Activated naive CD4-positive, alpha-beta T cell treated with anti-CD3 and anti-CD28 coated beads, Interleukin-2, amount 50 U/mL, for 24 hours (primary cell): ENCODE data around the gene TRIM7.

Experiments
- H3K27ac Mint-ChIP-seq: one replicate; pipeline ENCODE4 v1.8.0; 2021; ENCODE audit warnings: mild to moderate bottlenecking, mixed read lengths
- H3K27me3 Mint-ChIP-seq: one replicate; pipeline ENCODE4 v1.8.0; 2021; ENCODE audit warnings: mixed read lengths
- H3K36me3 Mint-ChIP-seq: one replicate; pipeline ENCODE4 v1.8.0; 2021; ENCODE audit warnings: mixed read lengths
- H3K4me1 Mint-ChIP-seq: one replicate; pipeline ENCODE4 v1.8.0; 2021; ENCODE audit warnings: mixed read lengths
- H3K4me3 Mint-ChIP-seq: one replicate; pipeline ENCODE4 v1.8.0; 2021; ENCODE audit warnings: mild to moderate bottlenecking, mixed read lengths
- H3K9me3 Mint-ChIP-seq: one replicate; pipeline ENCODE4 v1.8.0; 2021; ENCODE audit warnings: mixed read lengths

Gene TRIM7

DNA sequence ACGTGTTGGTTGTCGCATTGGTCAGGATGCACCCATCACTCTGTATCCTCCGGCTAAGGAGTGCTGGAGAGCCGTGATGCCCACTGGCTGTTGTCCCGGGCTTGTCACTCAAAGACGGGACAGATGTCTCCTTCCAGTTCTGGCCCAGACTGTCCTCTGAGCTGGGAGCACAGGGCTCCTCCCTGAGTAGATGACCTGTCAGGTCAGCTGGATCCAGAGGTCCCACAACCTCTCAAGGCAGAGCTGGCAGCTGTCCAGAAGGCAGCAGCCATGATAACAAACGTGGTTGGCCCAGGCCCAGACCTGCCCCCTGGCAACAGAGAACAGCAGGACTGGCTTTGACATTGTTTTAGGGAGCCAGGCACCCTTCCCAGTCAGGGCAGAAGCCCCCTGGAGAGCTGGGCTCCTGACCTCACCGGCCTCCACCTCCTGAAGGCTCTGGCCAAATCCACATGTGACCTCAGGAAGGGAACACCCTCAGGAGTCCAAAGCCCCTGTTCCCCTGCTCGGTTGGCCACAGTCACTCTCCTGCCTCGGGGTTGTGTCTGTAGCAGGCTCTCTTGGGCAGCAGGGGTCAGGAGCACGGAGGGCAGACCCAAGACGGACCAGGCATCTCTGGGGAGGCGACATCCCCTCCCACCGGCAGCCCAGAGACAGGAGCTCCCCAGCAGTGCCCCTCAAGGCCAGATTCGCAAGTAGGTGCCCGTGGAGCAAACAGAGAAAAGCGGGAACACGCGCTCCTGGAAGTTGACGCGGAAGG is 10.3 kb downstream of the TRIM7 start:
- Mint-ChIP-seq H3K9me3 (no peaks in the 10 kb centered on the region), H3K27me3 (no peaks in the 10 kb centered on the region), H3K27ac (no peak overlapping the region), H3K4me3 (no peak overlapping the region), H3K4me1 (peaks cover 11% of the 10 kb centered on the region), H3K36me3 (no peaks in the 10 kb centered on the region)

- Mint-ChIP-seq H3K4me3 (no peak overlapping the region), H3K27ac (no peak overlapping the region), H3K36me3 (no peaks in the 10 kb centered on the region), H3K4me1 (peaks cover 16% of the 10 kb centered on the region), H3K27me3 (no peaks in the 10 kb centered on the region), H3K9me3 (peaks cover 1% of the 10 kb centered on the region)
Measured at GRCh38 chr5:181193656-181194055, 11.3 kb downstream of the TRIM7 start.

DNA sequence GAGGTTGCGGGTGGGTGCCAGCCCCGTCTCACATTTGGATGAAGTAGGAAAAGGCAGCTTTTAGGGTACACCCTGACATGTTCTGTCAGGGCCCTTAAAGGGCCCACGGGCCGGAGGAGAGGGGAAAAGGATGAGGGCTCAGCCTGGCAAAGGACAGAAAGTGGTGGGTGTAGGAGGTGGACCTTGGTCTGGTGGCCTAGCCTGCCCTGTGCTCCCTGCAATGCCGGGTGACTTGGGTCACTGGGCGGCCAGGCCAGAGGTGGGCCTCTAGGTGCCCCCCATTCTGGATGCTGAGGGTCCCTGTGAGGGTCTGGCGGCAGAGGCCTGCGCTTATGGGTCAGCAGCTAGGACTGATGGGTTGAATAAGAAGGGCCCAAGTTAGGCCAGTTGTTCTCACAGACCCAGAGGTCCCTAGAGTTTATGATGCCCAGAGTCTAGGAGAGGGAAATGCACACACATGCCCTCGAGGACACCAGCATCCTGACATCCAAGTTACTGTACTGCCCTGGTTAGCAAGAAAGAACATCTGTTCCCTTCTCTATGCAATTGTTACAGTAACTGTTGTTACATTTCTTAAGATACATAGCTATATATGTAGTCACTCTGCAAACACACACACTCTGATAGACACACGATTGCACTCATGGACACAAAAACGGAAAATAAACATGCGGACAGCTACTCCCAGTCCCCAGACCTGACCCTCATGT is 12.5 kb downstream of the TRIM7 start:
- no peaks in the 10 kb centered on the region for H3K27me3 Mint-ChIP-seq
- peaks cover 25% of the 10 kb centered on the region for H3K4me1 Mint-ChIP-seq
- peaks cover 4% of the 10 kb centered on the region for H3K9me3 Mint-ChIP-seq
- peak overlapping the region; percentile 100 for H3K27ac Mint-ChIP-seq
- H3K4me3 Mint-ChIP-seq, result peak overlapping the region; percentile 89
- no peaks in the 10 kb centered on the region for H3K36me3 Mint-ChIP-seq

DNA sequence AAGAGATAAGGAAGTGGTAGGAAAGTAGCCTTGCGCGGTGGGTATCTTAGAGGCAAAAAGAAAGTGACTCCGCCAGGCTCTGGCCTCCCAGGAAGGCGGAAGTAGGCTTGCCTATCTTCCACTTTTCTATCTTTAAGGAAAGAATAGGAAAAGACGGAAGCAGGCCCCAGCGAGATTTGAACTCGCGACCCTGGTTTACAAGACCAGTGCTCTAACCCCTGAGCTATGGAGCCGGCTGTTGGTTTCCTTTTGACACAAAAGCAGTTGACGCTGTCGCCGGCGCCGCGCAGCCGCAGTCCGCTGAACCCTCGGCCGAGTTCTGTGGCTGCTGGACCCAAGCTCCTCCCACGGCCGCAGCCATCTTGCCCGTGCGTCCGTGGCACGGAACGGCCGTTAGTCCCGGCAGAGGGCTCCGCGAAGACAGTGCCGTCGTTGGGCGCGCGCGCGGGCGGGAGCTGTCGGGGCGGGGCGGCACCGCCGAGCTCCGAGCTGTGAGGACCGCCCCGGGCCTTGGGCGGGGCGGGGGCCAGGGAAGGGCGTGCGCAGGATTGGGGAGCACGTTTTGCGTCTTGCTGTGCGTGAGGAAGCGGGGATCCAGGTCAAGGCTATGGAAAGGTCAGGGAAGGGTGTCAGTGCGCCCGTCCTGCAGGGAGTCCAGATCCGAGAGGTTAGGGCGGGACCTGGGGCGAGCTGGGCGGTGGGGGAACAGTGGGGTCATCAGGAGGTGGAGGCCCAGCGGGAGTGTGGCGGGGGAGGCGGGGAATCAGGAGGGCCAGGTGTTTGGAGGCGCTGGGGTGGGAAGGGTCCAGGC is 13.3 kb downstream of the TRIM7 start:
- no peaks in the 10 kb centered on the region for H3K36me3 Mint-ChIP-seq

GRCh38 chr5:181190711-181191525 is 14.1 kb downstream of the TRIM7 start:
- peaks cover 35% of the 10 kb centered on the region for H3K4me1 Mint-ChIP-seq
- no peaks in the 10 kb centered on the region for H3K36me3 Mint-ChIP-seq
- peak overlapping the region; percentile 100 for H3K27ac Mint-ChIP-seq
- peaks cover 4% of the 10 kb centered on the region for H3K9me3 Mint-ChIP-seq
- no peaks in the 10 kb centered on the region for H3K27me3 Mint-ChIP-seq
- H3K4me3 Mint-ChIP-seq, result peak overlapping the region; percentile 89

More for the DNA sequence above, 13.3 kb downstream of the TRIM7 start:
- H3K4me1 Mint-ChIP-seq, result peaks cover 29% of the 10 kb centered on the region
- peaks cover 4% of the 10 kb centered on the region for H3K9me3 Mint-ChIP-seq
- peak overlapping the region; percentile 89 for H3K4me3 Mint-ChIP-seq
- no peaks in the 10 kb centered on the region for H3K27me3 Mint-ChIP-seq
- H3K27ac Mint-ChIP-seq, result peak overlapping the region; percentile 100

GRCh38 chr5:181189962-181190710 is 14.9 kb downstream of the TRIM7 start:
- H3K36me3 Mint-ChIP-seq, result no peaks in the 10 kb centered on the region
- peak overlapping the region; percentile 100 for H3K27ac Mint-ChIP-seq
- H3K4me1 Mint-ChIP-seq, result peaks cover 40% of the 10 kb centered on the region

DNA sequence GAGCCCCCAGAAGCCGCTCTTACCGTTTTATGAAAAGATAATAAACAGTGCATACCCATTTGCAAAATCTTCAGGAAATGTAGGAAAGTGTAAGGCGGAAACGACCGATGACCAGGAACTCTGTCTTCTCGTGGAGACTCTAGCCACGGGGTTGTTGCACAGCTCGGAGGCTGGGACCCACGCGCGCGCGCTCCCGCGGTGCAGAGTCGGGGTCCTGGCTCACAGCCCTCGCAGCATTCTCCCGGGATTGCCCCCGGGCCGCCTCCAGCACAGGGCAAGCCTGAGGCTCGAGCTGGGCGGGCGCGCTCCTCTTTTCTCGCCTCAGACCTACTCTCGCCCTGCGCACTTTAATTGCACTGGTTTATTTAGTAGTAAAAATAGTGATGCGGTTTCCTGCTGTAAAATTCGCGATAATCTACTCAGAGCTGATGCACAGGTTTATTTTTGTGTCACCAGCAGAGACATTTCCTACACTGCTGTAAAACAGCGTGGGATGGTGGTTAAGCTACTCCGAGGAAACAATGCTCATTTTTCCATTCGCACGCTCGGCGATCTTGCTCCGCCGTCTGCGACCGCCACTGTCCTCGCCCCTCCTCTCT is 15.5 kb downstream of the TRIM7 start:
- peaks cover 4% of the 10 kb centered on the region for H3K9me3 Mint-ChIP-seq
- H3K27ac Mint-ChIP-seq, result peak overlapping the region; percentile 100
- no peaks in the 10 kb centered on the region for H3K27me3 Mint-ChIP-seq
- peaks cover 43% of the 10 kb centered on the region for H3K4me1 Mint-ChIP-seq
- H3K36me3 Mint-ChIP-seq, result no peaks in the 10 kb centered on the region
- peak overlapping the region; percentile 89 for H3K4me3 Mint-ChIP-seq

More at GRCh38 chr5:181189962-181190710, 14.9 kb downstream of the TRIM7 start:
- Mint-ChIP-seq H3K9me3 (peaks cover 4% of the 10 kb centered on the region), H3K27me3 (no peaks in the 10 kb centered on the region), H3K4me3 (peak overlapping the region; percentile 89)

- Mint-ChIP-seq H3K36me3 (no peaks in the 10 kb centered on the region), H3K27me3 (no peaks in the 10 kb centered on the region), H3K4me1 (peaks cover 50% of the 10 kb centered on the region), H3K27ac (peak overlapping the region; percentile 100), H3K4me3 (peak overlapping the region; percentile 89), H3K9me3 (peaks cover 4% of the 10 kb centered on the region)
Measured at GRCh38 chr5:181188700-181189362, 16.2 kb downstream of the TRIM7 start.

- Mint-ChIP-seq H3K4me1 (peaks cover 51% of the 10 kb centered on the region), H3K27ac (peak overlapping the region; percentile 100)
Measured at GRCh38 chr5:181187500-181188213, 17.3 kb downstream of the TRIM7 start.

DNA sequence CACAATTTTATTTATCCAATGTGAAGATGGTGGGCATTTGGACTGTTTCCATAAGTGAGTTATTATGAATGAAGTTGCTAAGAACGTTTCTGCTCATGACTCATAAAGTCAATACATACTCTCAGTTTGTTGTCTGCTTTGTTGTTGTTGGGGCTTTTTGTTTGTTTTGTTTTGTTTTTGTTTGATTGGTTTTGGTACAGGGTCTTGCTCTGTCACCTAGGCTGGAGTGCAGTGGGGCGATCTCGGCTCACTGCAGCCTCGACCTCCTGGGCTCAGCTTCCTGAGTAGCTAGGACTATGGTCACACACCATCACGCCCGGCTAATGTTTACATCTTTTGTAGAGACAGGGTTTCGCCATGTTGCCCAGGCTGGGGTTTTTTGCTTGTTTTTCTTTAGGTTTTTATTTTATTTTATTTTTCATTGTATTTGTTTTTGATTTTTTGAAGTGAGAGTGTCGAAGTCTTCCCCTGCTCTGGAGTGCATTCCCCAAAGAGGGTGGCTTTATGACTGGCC is 18.0 kb downstream of the TRIM7 start:
- H3K27ac Mint-ChIP-seq, result peak overlapping the region; percentile 100
- no peaks in the 10 kb centered on the region for H3K27me3 Mint-ChIP-seq
- H3K36me3 Mint-ChIP-seq, result no peaks in the 10 kb centered on the region
- no peak overlapping the region for H3K4me3 Mint-ChIP-seq
- H3K9me3 Mint-ChIP-seq, result peaks cover 4% of the 10 kb centered on the region
- peaks cover 50% of the 10 kb centered on the region for H3K4me1 Mint-ChIP-seq

More at GRCh38 chr5:181187500-181188213, 17.3 kb downstream of the TRIM7 start:
- H3K36me3 Mint-ChIP-seq, result no peaks in the 10 kb centered on the region
- H3K4me3 Mint-ChIP-seq, result peak overlapping the region; percentile 89
- peaks cover 4% of the 10 kb centered on the region for H3K9me3 Mint-ChIP-seq
- no peaks in the 10 kb centered on the region for H3K27me3 Mint-ChIP-seq

- Mint-ChIP-seq H3K27ac (peak overlapping the region; percentile 84), H3K4me1 (peaks cover 52% of the 10 kb centered on the region), H3K9me3 (peaks cover 4% of the 10 kb centered on the region), H3K36me3 (no peaks in the 10 kb centered on the region), H3K4me3 (peak overlapping the region; percentile 36), H3K27me3 (no peaks in the 10 kb centered on the region)
Measured at GRCh38 chr5:181186022-181186421, 19.0 kb downstream of the TRIM7 start.

GRCh38 chr5:181185560-181185959 is 19.4 kb downstream of the TRIM7 start:
- Mint-ChIP-seq H3K27me3 (no peaks in the 10 kb centered on the region), H3K4me3 (no peak overlapping the region), H3K36me3 (no peaks in the 10 kb centered on the region), H3K4me1 (peaks cover 52% of the 10 kb centered on the region), H3K27ac (peak overlapping the region; percentile 84), H3K9me3 (peaks cover 4% of the 10 kb centered on the region)

DNA sequence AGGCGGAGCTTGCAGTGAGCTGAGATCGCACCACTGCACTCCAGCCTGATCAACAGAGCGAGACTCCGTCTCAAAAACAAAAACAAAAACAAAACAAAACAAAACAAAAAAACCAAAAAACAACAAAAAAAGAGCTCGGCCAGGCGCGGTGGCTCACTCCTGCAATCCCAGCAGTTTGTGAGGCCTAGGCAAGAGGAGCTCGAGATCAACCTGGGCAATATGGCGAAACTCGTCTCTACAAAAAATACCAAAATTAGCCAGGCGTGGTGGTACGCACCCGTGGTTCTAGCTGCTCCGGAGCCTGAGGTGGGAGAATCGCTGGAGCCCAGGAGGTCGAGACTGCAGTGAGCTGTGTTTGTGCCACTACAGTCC is 20.2 kb downstream of the TRIM7 start:
- no peaks in the 10 kb centered on the region for H3K27me3 Mint-ChIP-seq
- H3K4me1 Mint-ChIP-seq, result peaks cover 52% of the 10 kb centered on the region
- H3K27ac Mint-ChIP-seq, result peak overlapping the region; percentile 97
- no peaks in the 10 kb centered on the region for H3K36me3 Mint-ChIP-seq
- H3K4me3 Mint-ChIP-seq, result peak overlapping the region; percentile 95
- peaks cover 4% of the 10 kb centered on the region for H3K9me3 Mint-ChIP-seq
